PFSK-1 (cell line): ENCODE data around the gene CDX1.

Experiments used
- FOXP2 ChIP-seq: optimal IDR thresholded peaks from 2 replicates; pipeline ENCODE3; 2011; ENCODE audit warnings: borderline replicate concordance, control low read depth, inconsistent platforms; ENCODE audit not compliant: insufficient read depth; ENCODE audit errors: extremely low read length, extremely low read depth
- POLR2AphosphoS5 ChIP-seq: IDR thresholded peaks from 2 replicates; pipeline ENCODE4 v1.6.1; 2012; ENCODE audit warnings: low read depth, mild to moderate bottlenecking, control low read depth, low read length, moderate library complexity
- TF ChIP-seq, protein P1 (sequence below), 2 experiments: IDR thresholded peaks; 2 replicates each; pipeline versions ENCODE4 v1.6.1 to v1.8.0; 2011 to 2012; ENCODE audit warnings: low read depth in 2 of 2, low read length in 2 of 2, control low read depth in 1 of 2, inconsistent platforms in 1 of 2, mild to moderate bottlenecking in 1 of 2, moderate library complexity in 1 of 2; ENCODE audit not compliant: insufficient read depth in 1 of 2

- TF ChIP-seq POLR2AphosphoS5 (no peak), FOXP2 (no peak)
- TF ChIP-seq, protein P1, sequence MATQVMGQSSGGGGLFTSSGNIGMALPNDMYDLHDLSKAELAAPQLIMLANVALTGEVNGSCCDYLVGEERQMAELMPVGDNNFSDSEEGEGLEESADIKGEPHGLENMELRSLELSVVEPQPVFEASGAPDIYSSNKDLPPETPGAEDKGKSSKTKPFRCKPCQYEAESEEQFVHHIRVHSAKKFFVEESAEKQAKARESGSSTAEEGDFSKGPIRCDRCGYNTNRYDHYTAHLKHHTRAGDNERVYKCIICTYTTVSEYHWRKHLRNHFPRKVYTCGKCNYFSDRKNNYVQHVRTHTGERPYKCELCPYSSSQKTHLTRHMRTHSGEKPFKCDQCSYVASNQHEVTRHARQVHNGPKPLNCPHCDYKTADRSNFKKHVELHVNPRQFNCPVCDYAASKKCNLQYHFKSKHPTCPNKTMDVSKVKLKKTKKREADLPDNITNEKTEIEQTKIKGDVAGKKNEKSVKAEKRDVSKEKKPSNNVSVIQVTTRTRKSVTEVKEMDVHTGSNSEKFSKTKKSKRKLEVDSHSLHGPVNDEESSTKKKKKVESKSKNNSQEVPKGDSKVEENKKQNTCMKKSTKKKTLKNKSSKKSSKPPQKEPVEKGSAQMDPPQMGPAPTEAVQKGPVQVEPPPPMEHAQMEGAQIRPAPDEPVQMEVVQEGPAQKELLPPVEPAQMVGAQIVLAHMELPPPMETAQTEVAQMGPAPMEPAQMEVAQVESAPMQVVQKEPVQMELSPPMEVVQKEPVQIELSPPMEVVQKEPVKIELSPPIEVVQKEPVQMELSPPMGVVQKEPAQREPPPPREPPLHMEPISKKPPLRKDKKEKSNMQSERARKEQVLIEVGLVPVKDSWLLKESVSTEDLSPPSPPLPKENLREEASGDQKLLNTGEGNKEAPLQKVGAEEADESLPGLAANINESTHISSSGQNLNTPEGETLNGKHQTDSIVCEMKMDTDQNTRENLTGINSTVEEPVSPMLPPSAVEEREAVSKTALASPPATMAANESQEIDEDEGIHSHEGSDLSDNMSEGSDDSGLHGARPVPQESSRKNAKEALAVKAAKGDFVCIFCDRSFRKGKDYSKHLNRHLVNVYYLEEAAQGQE (IDR thresholded peaks at IDR 0.05; ENCODE audit: insufficient read depth in 1 of 2, low read depth in 2 of 2, low read length in 2 of 2) = no peak
Observed at GRCh38 chr5:150131978-150132694, 34.4 kb upstream of the CDX1 start.
